HG03439 (cell line): Measurements from ENCODE around the gene ZNF22.

ENCODE experiments used
- ATAC-seq: cut with Tn5 transposase; IDR thresholded peaks from one replicate; pipeline ENCODE4 v1.9.1; 2021; ENCODE audit warnings: mild to moderate bottlenecking, moderate library complexity; ENCODE audit not compliant: unreplicated experiment

ZNF22 gene

GRCh38 chr10:44975431-44976331 is 25.0 kb upstream of the ZNF22 start:
- ATAC-seq, result no peak

GRCh38 chr10:44976352-44977198 is 24.1 kb upstream of the ZNF22 start:
- ATAC-seq, result no peak

GRCh38 chr10:44977287-44978212 is 23.2 kb upstream of the ZNF22 start:
- ATAC-seq, result no peak

- ATAC-seq, result no peak
These were observed 22.5 kb upstream of the ZNF22 start for GRCh38 chr10:44978213-44978569.

DNA sequence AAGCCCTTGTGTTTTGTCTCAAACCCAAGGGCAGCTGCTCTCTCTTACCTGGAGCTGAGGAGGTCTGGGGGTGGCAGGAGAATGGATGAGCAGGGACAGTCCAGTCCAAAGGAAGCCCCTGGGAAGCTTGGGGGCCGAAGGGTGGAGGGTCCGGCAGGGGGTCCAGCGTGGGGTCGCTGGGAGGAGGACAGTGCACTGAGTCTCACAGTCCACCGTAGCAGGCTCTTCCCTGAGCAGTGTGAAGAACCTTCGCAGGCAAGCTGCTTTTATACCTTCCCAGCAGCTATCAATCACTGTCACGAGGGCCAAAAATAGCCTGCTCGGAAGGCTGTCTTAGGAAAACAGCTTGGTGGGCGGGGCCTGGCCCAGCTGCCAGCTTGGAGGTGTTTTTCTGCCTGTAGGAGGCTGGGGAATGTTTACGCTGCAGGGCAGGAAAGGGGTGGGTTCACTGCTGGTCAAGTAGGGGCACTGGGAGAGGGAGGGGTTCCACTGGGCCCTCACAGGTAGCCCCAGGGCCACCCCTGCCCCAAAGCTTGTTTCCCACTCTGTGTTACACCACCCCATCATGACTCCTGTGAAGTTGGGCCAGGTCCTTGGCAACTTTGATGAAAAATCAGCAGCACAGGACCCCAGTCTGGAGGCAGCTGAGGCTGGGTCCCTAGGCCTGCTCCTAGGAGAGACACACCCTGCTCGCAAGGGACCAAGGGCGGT is 22.0 kb upstream of the ZNF22 start, which contains the start of gene DEPP1:
TSS of gene DEPP1 (minus strand) at position 240 of the 711 bp plus-strand sequence. CDS start 779 bp downstream, outside the sequence.
- no peak for ATAC-seq

GRCh38 chr10:44979281-44980191 is 21.2 kb upstream of the ZNF22 start:
- ATAC-seq, result no peak

GRCh38 chr10:44980309-44981171 is 20.2 kb upstream of the ZNF22 start:
- ATAC-seq, result no peak

GRCh38 chr10:44981172-44982113 is 19.3 kb upstream of the ZNF22 start:
- ATAC-seq, result peak; percentile 43

DNA sequence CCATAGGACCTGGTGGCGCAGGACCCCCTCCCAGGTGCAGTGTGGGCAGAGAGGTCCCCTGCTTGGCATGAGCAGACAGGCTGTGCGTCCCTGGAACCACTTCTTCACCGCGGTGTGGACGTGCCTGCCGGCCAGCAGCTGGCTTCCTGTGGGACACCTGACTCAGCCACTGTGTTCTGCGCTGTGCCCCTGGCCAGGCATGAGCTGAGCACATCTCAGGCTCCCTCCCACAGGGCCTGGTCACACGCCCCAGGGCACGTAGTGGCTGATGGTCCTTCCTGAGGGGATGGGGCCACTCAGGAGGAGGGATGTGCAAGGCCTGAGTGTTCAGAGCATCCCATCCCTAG is 18.6 kb upstream of the ZNF22 start:
- ATAC-seq, result no peak

GRCh38 chr10:44982496-44982895 is 18.2 kb upstream of the ZNF22 start:
- no peak for ATAC-seq

- ATAC-seq, result no peak
These were observed 17.4 kb upstream of the ZNF22 start for GRCh38 chr10:44983066-44983894.

DNA sequence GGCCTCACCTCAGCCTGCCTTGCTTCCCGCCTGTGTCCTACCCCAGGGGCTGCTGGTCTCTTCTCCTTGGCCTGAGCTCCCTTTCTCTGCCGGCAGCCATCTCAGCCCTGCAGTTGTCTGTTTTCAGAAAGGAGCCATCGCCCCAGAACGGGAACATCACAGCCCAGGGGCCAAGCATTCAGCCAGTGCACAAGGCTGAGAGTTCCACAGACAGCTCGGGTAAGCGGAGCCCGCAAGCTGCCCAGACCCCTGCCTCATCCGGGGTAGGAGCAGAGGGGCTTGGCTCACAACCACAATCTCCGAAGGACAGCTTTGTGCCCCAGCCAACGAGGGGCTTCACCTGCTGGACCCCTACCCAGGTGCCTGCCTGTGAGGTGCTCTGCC is 16.8 kb upstream of the ZNF22 start:
- ATAC-seq, result no peak

- no peak for ATAC-seq
These were observed 16.0 kb upstream of the ZNF22 start for GRCh38 chr10:44984671-44985101.

- ATAC-seq, result no peak
These were observed 15.5 kb upstream of the ZNF22 start for GRCh38 chr10:44985175-44985681.

GRCh38 chr10:44986179-44986578 is 14.5 kb upstream of the ZNF22 start:
- no peak for ATAC-seq

GRCh38 chr10:44986670-44987069 is 14.1 kb upstream of the ZNF22 start:
- no peak for ATAC-seq
